ENCODE data around the gene PDE4D.

PDE4D gene

DNA sequence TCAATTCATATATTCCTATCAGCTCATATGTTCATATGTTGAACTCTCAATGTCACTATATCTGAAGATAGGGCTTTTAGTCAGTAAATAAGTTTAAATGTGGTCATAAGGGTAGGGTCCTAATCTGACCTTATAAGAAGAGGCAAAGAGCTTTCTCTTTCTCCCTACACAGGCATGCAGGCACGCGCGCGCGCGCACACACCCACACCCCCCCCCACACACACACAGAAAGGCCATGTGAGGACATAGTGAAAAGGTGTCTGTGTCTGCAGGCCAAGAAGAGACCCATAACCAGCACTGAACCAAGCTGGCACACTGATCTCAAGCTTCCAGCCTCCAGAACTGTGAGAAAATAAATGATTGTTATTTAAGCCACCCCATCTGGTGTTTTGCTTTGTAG is 76.0 kb downstream of the PDE4D start:
- Histone ChIP-seq H3K4me1 (ENCODE audit: low read length) (no peaks in the 10 kb centered on the region), H3K79me2 (ENCODE audit: low read length) (no peaks in the 10 kb centered on the region), H3K27me3 (replicated peaks; ENCODE audit: insufficient read depth, low read length) (no peaks in the 10 kb centered on the region), H3K9me3 (replicated peaks; ENCODE audit: insufficient read depth, low read length) (no peaks in the 10 kb centered on the region), H3K27ac (ENCODE audit: low read length) (no peak overlapping the region), H3K4me2 (ENCODE audit: low read depth, low read length) (no peak overlapping the region), H3F3A (ENCODE audit: insufficient read depth, low read length) (no peaks in the 10 kb centered on the region), H3K9me2 (replicated peaks; ENCODE audit: insufficient read depth, low read length) (no peaks in the 10 kb centered on the region), H2AFZ (ENCODE audit: low read length) (no peak overlapping the region), H3K36me3 (replicated peaks; ENCODE audit: insufficient read depth, low read length) (no peaks in the 10 kb centered on the region), H4K20me1 (ENCODE audit: insufficient read depth, low read length) (no peaks in the 10 kb centered on the region), H3K4me3 (ENCODE audit: low read length) (no peak overlapping the region), H3K9ac (ENCODE audit: low read length) (no peak overlapping the region)
- TF ChIP-seq, protein P1, sequence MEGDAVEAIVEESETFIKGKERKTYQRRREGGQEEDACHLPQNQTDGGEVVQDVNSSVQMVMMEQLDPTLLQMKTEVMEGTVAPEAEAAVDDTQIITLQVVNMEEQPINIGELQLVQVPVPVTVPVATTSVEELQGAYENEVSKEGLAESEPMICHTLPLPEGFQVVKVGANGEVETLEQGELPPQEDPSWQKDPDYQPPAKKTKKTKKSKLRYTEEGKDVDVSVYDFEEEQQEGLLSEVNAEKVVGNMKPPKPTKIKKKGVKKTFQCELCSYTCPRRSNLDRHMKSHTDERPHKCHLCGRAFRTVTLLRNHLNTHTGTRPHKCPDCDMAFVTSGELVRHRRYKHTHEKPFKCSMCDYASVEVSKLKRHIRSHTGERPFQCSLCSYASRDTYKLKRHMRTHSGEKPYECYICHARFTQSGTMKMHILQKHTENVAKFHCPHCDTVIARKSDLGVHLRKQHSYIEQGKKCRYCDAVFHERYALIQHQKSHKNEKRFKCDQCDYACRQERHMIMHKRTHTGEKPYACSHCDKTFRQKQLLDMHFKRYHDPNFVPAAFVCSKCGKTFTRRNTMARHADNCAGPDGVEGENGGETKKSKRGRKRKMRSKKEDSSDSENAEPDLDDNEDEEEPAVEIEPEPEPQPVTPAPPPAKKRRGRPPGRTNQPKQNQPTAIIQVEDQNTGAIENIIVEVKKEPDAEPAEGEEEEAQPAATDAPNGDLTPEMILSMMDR (IDR thresholded peaks at IDR 0.05; ENCODE audit: low read length) = no peak
- TF ChIP-seq EZH2phosphoT487 (IDR thresholded peaks at IDR 0.05; ENCODE audit: low read length) (no peak), EZH2 (optimal IDR thresholded peaks at IDR 0.05; ENCODE audit: low read depth, low read length) (no peak)
- no peak for DNase-seq

DNA sequence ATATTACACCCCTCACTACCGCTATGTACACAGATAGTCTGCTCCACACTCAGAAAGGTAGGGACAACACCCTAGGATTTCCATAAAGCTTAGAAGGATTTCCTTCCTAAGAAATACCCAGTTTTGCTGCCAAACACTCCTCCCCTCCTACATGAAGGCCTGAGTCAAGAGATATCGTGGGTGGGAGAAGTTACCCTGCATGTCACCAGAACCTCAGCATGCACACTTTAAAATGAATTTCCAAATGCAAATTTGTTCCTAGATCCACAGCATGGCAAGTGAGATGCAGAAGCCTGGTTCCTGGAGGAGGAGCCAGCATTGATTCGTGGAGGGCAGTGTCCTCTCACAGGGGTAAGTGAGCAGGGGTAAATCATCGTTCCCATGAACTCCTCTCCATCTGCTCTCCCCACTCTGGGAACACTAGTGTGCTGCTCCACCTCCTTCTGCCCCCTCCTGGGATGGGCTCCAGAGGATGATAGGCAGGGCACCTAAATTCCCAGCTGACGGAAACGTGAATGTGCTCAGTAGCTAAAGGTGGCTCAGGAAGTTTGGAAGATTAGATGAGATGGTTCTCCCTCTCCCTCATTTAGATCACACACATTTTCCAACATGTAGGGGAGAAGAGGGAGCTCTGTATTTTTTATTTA is 76.7 kb downstream of the PDE4D start:
- H4K20me1 ChIP-seq (ENCODE audit: insufficient read depth, low read length) = no peaks in the 10 kb centered on the region
- H3K36me3 ChIP-seq (replicated peaks; ENCODE audit: insufficient read depth, low read length) = no peaks in the 10 kb centered on the region
- no peak for DNase-seq
- TF ChIP-seq EZH2 (optimal IDR thresholded peaks at IDR 0.05; ENCODE audit: low read depth, low read length) (no peak), EZH2phosphoT487 (IDR thresholded peaks at IDR 0.05; ENCODE audit: low read length) (no peak)
- TF ChIP-seq, protein P1 (IDR thresholded peaks at IDR 0.05; ENCODE audit: low read length) = no peak
- no peak overlapping the region for H3K27ac ChIP-seq (ENCODE audit: low read length)
- no peak overlapping the region for H3K9ac ChIP-seq (ENCODE audit: low read length)
- no peaks in the 10 kb centered on the region for H3K27me3 ChIP-seq (replicated peaks; ENCODE audit: insufficient read depth, low read length)
- H3K4me2 ChIP-seq (ENCODE audit: low read depth, low read length) = no peak overlapping the region
- H3K9me2 ChIP-seq (replicated peaks; ENCODE audit: insufficient read depth, low read length) = no peaks in the 10 kb centered on the region
- no peaks in the 10 kb centered on the region for H3F3A ChIP-seq (ENCODE audit: insufficient read depth, low read length)
- no peaks in the 10 kb centered on the region for H3K79me2 ChIP-seq (ENCODE audit: low read length)
- H3K4me1 ChIP-seq (ENCODE audit: low read length) = no peaks in the 10 kb centered on the region
- no peak overlapping the region for H2AFZ ChIP-seq (ENCODE audit: low read length)
- H3K4me3 ChIP-seq (ENCODE audit: low read length) = no peak overlapping the region
- H3K9me3 ChIP-seq (replicated peaks; ENCODE audit: insufficient read depth, low read length) = no peaks in the 10 kb centered on the region

DNA sequence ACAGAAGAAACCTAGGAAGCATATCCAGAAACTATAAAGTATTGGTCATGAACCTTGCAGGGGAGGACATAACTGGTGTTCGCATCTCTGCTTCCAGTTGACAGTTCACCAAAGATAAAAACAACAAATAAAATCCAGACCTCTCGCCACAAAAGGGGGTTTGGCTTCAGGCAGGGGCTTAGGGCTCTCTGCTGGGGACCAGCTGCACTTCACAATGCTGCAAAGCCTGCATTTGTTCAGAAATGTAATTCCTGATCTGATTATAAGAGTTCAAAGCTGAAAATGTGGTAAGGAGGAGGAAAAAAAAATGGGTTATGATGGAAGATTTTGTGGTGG is 79.0 kb downstream of the PDE4D start:
- Histone ChIP-seq H3K4me1 (ENCODE audit: low read length) (no peaks in the 10 kb centered on the region), H3K4me3 (ENCODE audit: low read length) (no peak overlapping the region), H3K9ac (ENCODE audit: low read length) (no peak overlapping the region), H3K27ac (ENCODE audit: low read length) (no peak overlapping the region), H3K36me3 (replicated peaks; ENCODE audit: insufficient read depth, low read length) (no peaks in the 10 kb centered on the region), H3K9me3 (replicated peaks; ENCODE audit: insufficient read depth, low read length) (no peaks in the 10 kb centered on the region), H3K79me2 (ENCODE audit: low read length) (no peaks in the 10 kb centered on the region), H3F3A (ENCODE audit: insufficient read depth, low read length) (no peaks in the 10 kb centered on the region), H2AFZ (ENCODE audit: low read length) (no peak overlapping the region), H3K4me2 (ENCODE audit: low read depth, low read length) (no peak overlapping the region), H4K20me1 (ENCODE audit: insufficient read depth, low read length) (no peaks in the 10 kb centered on the region), H3K27me3 (replicated peaks; ENCODE audit: insufficient read depth, low read length) (no peaks in the 10 kb centered on the region), H3K9me2 (replicated peaks; ENCODE audit: insufficient read depth, low read length) (no peaks in the 10 kb centered on the region)
- TF ChIP-seq, protein P1 (IDR thresholded peaks at IDR 0.05; ENCODE audit: low read length) = no peak
- TF ChIP-seq EZH2 (optimal IDR thresholded peaks at IDR 0.05; ENCODE audit: low read depth, low read length) (no peak), EZH2phosphoT487 (IDR thresholded peaks at IDR 0.05; ENCODE audit: low read length) (no peak)
- no peak for DNase-seq

Data from MM.1S (cell line).